ENCODE data around the gene COL17A1.

- TF ChIP-seq CTCF (conservative IDR thresholded peaks at IDR 0.05) (no peak), EZH2 (IDR thresholded peaks at IDR 0.05; ENCODE audit: low read depth) (no peak)
Observed at GRCh38 chr10:104120903-104121484, 35.3 kb upstream of the COL17A1 start.

Measured in PC-9 (cell line).